Spleen (tissue), 11 donors: Measurements from ENCODE around the gene CCNB1IP1. TPM values are rescaled to one million over a fixed set of nuclear protein-coding genes. Genes with fewer than 3 reads are reported as not detected.

Source experiments
- DNase-seq: peaks from one replicate; pipeline ENCODE4 v3.0.0-alpha.2; 2020
- H3K27ac ChIP-seq, 8 donors: fragments of 200-600 bp; sonication (generic) in 7 of 8; 1 replicate in 4 of 8; 2 replicates in 4 of 8; pipeline versions ENCODE4 v1.5.0 to v1.8.0; 2016 to 2021; ENCODE audit warnings: inconsistent platforms in 4 of 8, mild to moderate bottlenecking in 4 of 8, moderate library complexity in 1 of 8
- H3K27me3 ChIP-seq, 7 donors: fragments of 200-600 bp; sonication (generic) in 6 of 7; replicated peaks in 1 of 7; 1 replicate in 4 of 7; 2 replicates in 3 of 7; pipeline versions ENCODE4 v1.5.0 to v1.8.0; 2016 to 2021; ENCODE audit warnings: inconsistent platforms in 3 of 7, mild to moderate bottlenecking in 1 of 7
- H3K36me3 ChIP-seq, 6 donors: fragments of 200-600 bp; sonication (generic) in 5 of 6; 1 replicate in 4 of 6; 2 replicates in 2 of 6; pipeline versions ENCODE4 v1.5.0 to v1.8.0; 2016 to 2021; ENCODE audit warnings: inconsistent platforms in 2 of 6
- H3K4me1 ChIP-seq, 6 donors: fragments of 200-600 bp; sonication (generic) in 5 of 6; 1 replicate in 3 of 6; 2 replicates in 3 of 6; pipeline versions ENCODE4 v1.5.0 to v1.8.0; 2016 to 2021; ENCODE audit warnings: inconsistent platforms in 3 of 6
- H3K4me3 ChIP-seq, 8 donors: fragments of 200-600 bp; sonication (generic) in 7 of 8; 1 replicate in 4 of 8; 2 replicates in 4 of 8; pipeline versions ENCODE4 v1.5.0 to v1.8.0; 2016 to 2021; ENCODE audit warnings: inconsistent platforms in 4 of 8, mild to moderate bottlenecking in 4 of 8, moderate library complexity in 2 of 8
- H3K9me3 ChIP-seq, 8 donors: fragments of 200-600 bp; sonication (generic) in 7 of 8; 1 replicate in 4 of 8; 2 replicates in 4 of 8; pipeline versions ENCODE4 v1.5.0 to v1.8.0; 2016 to 2021; ENCODE audit warnings: inconsistent platforms in 4 of 8
- CTCF ChIP-seq, 11 experiments: fragments of 200-600 bp in 7 of 11; fragments of 450-650 bp in 4 of 11; sonication (generic) in 4 of 11; IDR thresholded peaks in 8 of 11; conservative IDR thresholded peaks in 3 of 11; 1 replicate in 7 of 11; 2 replicates in 4 of 11; pipeline versions ENCODE4 v1.4.0 to v1.8.0; 2016 to 2021; ENCODE audit warnings: antibody characterized with exemption in 11 of 11, inconsistent platforms in 4 of 11, mild to moderate bottlenecking in 1 of 11
- POLR2A ChIP-seq, 3 donors: fragments of 450-650 bp; IDR thresholded peaks; one replicate each; pipeline ENCODE4 v1.5.1; 2017; ENCODE audit warnings: antibody characterized with exemption in 3 of 3, mild to moderate bottlenecking in 1 of 3
- POLR2AphosphoS5 ChIP-seq, 3 donors: sonication (generic); formaldehyde crosslinking; IDR thresholded peaks; one replicate each; pipeline ENCODE4 v1.5.1; 2017; ENCODE audit warnings: antibody characterized with exemption in 3 of 3
- WGBS, 5 donors: extraction: QIAGEN DNeasy Blood & Tissue Kit in 3 of 5; methylation state at CpG; one replicate each; pipeline versions ENCODE4 v1.1.5 to v1.1.7; 2013 to 2018; 5-methylcytosine and 5-hydroxymethylcytosine counted together
- intact Hi-C: fragments of 100-400 bp; cut with DNase I; formaldehyde crosslinking; loops from one replicate; pipeline ENCODE4 v1.15.0; 2023; ENCODE audit warnings: low total_unique reads
- polyA plus RNA-seq, 3 donors: library from polyadenylated mRNA; stranded (reverse); fragments of 200-250 nt; gene quantifications; one replicate each; pipeline ENCODE4 v1.2.1, GENCODE V29; 2013
- total RNA-seq, 7 donors: library from RNA; depleted of rRNA in 3 of 7; stranded (reverse); fragments of >200 nt in 3 of 7; fragmentation: NEBNext Ultra II Directional in 4 of 7; extraction: Animal tissue kit (Norgen Biotek cat#: 25700) in 4 of 7; gene quantifications; one replicate each; pipeline versions ENCODE4 v1.1.0 to v1.2.1, GENCODE V29; 2016 to 2021
- donor health status: healthy with polysubstance abuse.
- donor health status: DM: no; HTN: no; CAD: no; lungs with moderate emphysema.
- donor health status: DM: no; HTN: no; CAD: no.
- donor health status: Bipolar disorder and iron deficiency.
- donor health status: healthy.
- donor health status: DM: no; HTN: no; CAD: no.
- donor health status: DM: yes; HTN: yes; CAD: no.

CCNB1IP1 gene
- total and polyA plus RNA-seq, 10 donors = 21.1 to 49.1 (median 30.8) TPM

- no peak for TF ChIP-seq POLR2AphosphoS5 (IDR thresholded peaks at IDR 0.05)
- no peak overlapping the region for H3K4me3 ChIP-seq
- H3K27me3 ChIP-seq = no peaks in the 10 kb centered on the region
- H3K4me1 ChIP-seq = no peaks in the 10 kb centered on the region
- intact Hi-C loops = no loop called here
- DNase-seq = no peak
- H3K36me3 ChIP-seq = peaks cover 7 to 79% (median 60%) of the 10 kb centered on the region in 6 donors
- no peaks in the 10 kb centered on the region for H3K9me3 ChIP-seq
- H3K27ac ChIP-seq = no peak overlapping the region
- 89 to 98% (median 93%) methylated on average over 2 of the region's 2 CpGs for WGBS, 5 donors
These were observed 19.1 kb downstream of the CCNB1IP1 start for GRCh38 chr14:20314026-20314425.

GRCh38 chr14:20306079-20306423 is 27.0 kb downstream of the CCNB1IP1 start:
- Histone ChIP-seq H3K27ac (peak overlapping the region in 2 of 8 donors; percentile 65 to 76), H3K9me3 (no peaks in the 10 kb centered on the region), H3K4me1 (peaks cover 15 to 40% (median 25%) of the 10 kb centered on the region in 6 donors), H3K4me3 (peak overlapping the region in 7 of 8 donors; percentile 64 to 96 (median 87)), H3K27me3 (no peaks in the 10 kb centered on the region), H3K36me3 (peaks cover 0 to 17% (median 11%) of the 10 kb centered on the region in 6 donors)
- TF ChIP-seq CTCF (IDR thresholded peaks at IDR 0.05 in 8 of 11, conservative IDR thresholded peaks at IDR 0.05 in 3 of 11) (peak in 4 of 11 experiments; percentile 6 to 40 (median 22)), POLR2AphosphoS5 (IDR thresholded peaks at IDR 0.05) (no peak)
- no peak for DNase-seq
- intact Hi-C loops = no loop called here
- 96 to 100% (median 97%) methylated on average over 1 of the region's 1 CpG for WGBS, 5 donors

- no peak for TF ChIP-seq POLR2A (IDR thresholded peaks at IDR 0.05)
- TF ChIP-seq CTCF (IDR thresholded peaks at IDR 0.05 in 8 of 11, conservative IDR thresholded peaks at IDR 0.05 in 3 of 11) = peak; percentile 61 to 94 (median 92)
- peak in 2 of 3 donors; percentile 61 to 80 for TF ChIP-seq POLR2AphosphoS5 (IDR thresholded peaks at IDR 0.05)
- WGBS, 5 donors = 1% methylated on average over 27 of the region's 27 CpGs
These were observed 27.6 kb downstream of the CCNB1IP1 start, which contains the start of gene TTC5 for GRCh38 chr14:20305265-20306078. Gene TTC5, minus strand, starts transcription at chr14:20305951. Its CDS starts 14 bp downstream, at chr14:20305937.

GRCh38 chr14:20302042-20302755 is 30.9 kb downstream of the CCNB1IP1 start:
- intact Hi-C loops = no loop called here
- Histone ChIP-seq H3K9me3 (no peaks in the 10 kb centered on the region), H3K27me3 (no peaks in the 10 kb centered on the region), H3K27ac (no peak overlapping the region), H3K4me1 (peaks cover 15 to 40% (median 25%) of the 10 kb centered on the region in 6 donors), H3K4me3 (no peak overlapping the region), H3K36me3 (peaks cover 3 to 55% (median 48%) of the 10 kb centered on the region in 6 donors)
- no peak for TF ChIP-seq CTCF (IDR thresholded peaks at IDR 0.05 in 8 of 11, conservative IDR thresholded peaks at IDR 0.05 in 3 of 11)
- no peak for TF ChIP-seq POLR2AphosphoS5 (IDR thresholded peaks at IDR 0.05)
- no peak for TF ChIP-seq POLR2A (IDR thresholded peaks at IDR 0.05)
- 68 to 94% (median 73%) methylated on average over 1 of the region's 1 CpG for WGBS, 5 donors
- DNase-seq = no peak

More at GRCh38 chr14:20305265-20306078, 27.6 kb downstream of the CCNB1IP1 start, which contains the start of gene TTC5:
- no peaks in the 10 kb centered on the region for H3K9me3 ChIP-seq
- H3K36me3 ChIP-seq = peaks cover 0 to 22% (median 16%) of the 10 kb centered on the region in 6 donors
- peak; percentile 94 for DNase-seq
- no peaks in the 10 kb centered on the region for H3K27me3 ChIP-seq
- H3K4me1 ChIP-seq = peaks cover 15 to 40% (median 25%) of the 10 kb centered on the region in 6 donors
- intact Hi-C loops = no loop called here
- H3K27ac ChIP-seq = peak within 1 kb of the TSS in 5 of 8 donors; percentile 63 to 81 (median 66)
- H3K4me3 ChIP-seq = peak within 1 kb of the TSS; percentile 64 to 96 (median 87)
